ENCODE data around the gene CPEB1. TPM values are rescaled to one million over a fixed set of nuclear protein-coding genes. Genes with fewer than 3 reads are reported as not detected.

The CPEB1 gene
- total RNA-seq, 2 experiments from 2014 or later: 1.0 to 1.1 TPM

GRCh38 chr15:82575335-82575734, 71.8 kb downstream of the CPEB1 start:
- peaks cover 1% of the 10 kb centered on the region for H3K4me1 Mint-ChIP-seq
- H3K27ac Mint-ChIP-seq: no peak overlapping the region
- H3K36me3 Mint-ChIP-seq: no peaks in the 10 kb centered on the region
- DNase-seq: no peak
- no peaks in the 10 kb centered on the region for H3K9me3 Mint-ChIP-seq
- no peak overlapping the region for H3K4me3 Mint-ChIP-seq
- H3K27me3 Mint-ChIP-seq: peaks cover 6% of the 10 kb centered on the region

GRCh38 chr15:82572986-82573385, 74.2 kb downstream of the CPEB1 start:
- no peaks in the 10 kb centered on the region for H3K36me3 Mint-ChIP-seq
- H3K27ac Mint-ChIP-seq: no peak overlapping the region
- no peak overlapping the region for H3K4me3 Mint-ChIP-seq
- peaks cover 6% of the 10 kb centered on the region for H3K27me3 Mint-ChIP-seq
- H3K9me3 Mint-ChIP-seq: no peaks in the 10 kb centered on the region
- no peak for DNase-seq
- peaks cover 1% of the 10 kb centered on the region for H3K4me1 Mint-ChIP-seq

GRCh38 chr15:82572311-82572710, 74.9 kb downstream of the CPEB1 start:
- H3K9me3 Mint-ChIP-seq: no peaks in the 10 kb centered on the region
- no peak overlapping the region for H3K27ac Mint-ChIP-seq
- no peak overlapping the region for H3K4me3 Mint-ChIP-seq
- H3K27me3 Mint-ChIP-seq: peaks cover 6% of the 10 kb centered on the region
- H3K4me1 Mint-ChIP-seq: peaks cover 1% of the 10 kb centered on the region
- no peaks in the 10 kb centered on the region for H3K36me3 Mint-ChIP-seq
- DNase-seq: no peak

GRCh38 chr15:82571722-82572222, 75.4 kb downstream of the CPEB1 start:
- no peaks in the 10 kb centered on the region for H3K36me3 Mint-ChIP-seq
- DNase-seq: no peak
- no peak overlapping the region for H3K27ac Mint-ChIP-seq
- no peaks in the 10 kb centered on the region for H3K9me3 Mint-ChIP-seq
- peaks cover 1% of the 10 kb centered on the region for H3K4me1 Mint-ChIP-seq
- no peak overlapping the region for H3K4me3 Mint-ChIP-seq
- H3K27me3 Mint-ChIP-seq: peaks cover 6% of the 10 kb centered on the region

- Mint-ChIP-seq H3K27me3 (peaks cover 6% of the 10 kb centered on the region), H3K4me1 (peaks cover 1% of the 10 kb centered on the region), H3K9me3 (no peaks in the 10 kb centered on the region), H3K36me3 (no peaks in the 10 kb centered on the region), H3K27ac (no peak overlapping the region), H3K4me3 (no peak overlapping the region)
- no peak for DNase-seq
Measured at GRCh38 chr15:82570721-82571508, 76.2 kb downstream of the CPEB1 start.

GRCh38 chr15:82569834-82570233, 77.3 kb downstream of the CPEB1 start:
- no peak overlapping the region for H3K4me3 Mint-ChIP-seq
- H3K9me3 Mint-ChIP-seq: no peaks in the 10 kb centered on the region
- no peak for DNase-seq
- H3K4me1 Mint-ChIP-seq: peaks cover 1% of the 10 kb centered on the region
- H3K27ac Mint-ChIP-seq: no peak overlapping the region
- peaks cover 6% of the 10 kb centered on the region for H3K27me3 Mint-ChIP-seq
- no peaks in the 10 kb centered on the region for H3K36me3 Mint-ChIP-seq

GRCh38 chr15:82568986-82569385, 78.2 kb downstream of the CPEB1 start:
- Mint-ChIP-seq H3K4me1 (peaks cover 1% of the 10 kb centered on the region), H3K27me3 (peaks cover 6% of the 10 kb centered on the region), H3K27ac (no peak overlapping the region), H3K9me3 (no peaks in the 10 kb centered on the region), H3K4me3 (no peak overlapping the region), H3K36me3 (no peaks in the 10 kb centered on the region)
- no peak for DNase-seq

- Mint-ChIP-seq H3K4me1 (peaks cover 1% of the 10 kb centered on the region), H3K27me3 (peaks cover 6% of the 10 kb centered on the region), H3K36me3 (no peaks in the 10 kb centered on the region), H3K27ac (no peak overlapping the region), H3K9me3 (no peaks in the 10 kb centered on the region), H3K4me3 (no peak overlapping the region)
- no peak for DNase-seq
Measured at GRCh38 chr15:82567661-82568060, 79.5 kb downstream of the CPEB1 start.

- Mint-ChIP-seq H3K36me3 (no peaks in the 10 kb centered on the region), H3K27ac (no peak overlapping the region), H3K9me3 (no peaks in the 10 kb centered on the region), H3K27me3 (no peaks in the 10 kb centered on the region), H3K4me1 (no peaks in the 10 kb centered on the region), H3K4me3 (no peak overlapping the region)
- DNase-seq: no peak
Measured at GRCh38 chr15:82566690-82567089, 80.5 kb downstream of the CPEB1 start.

GRCh38 chr15:82558502-82558901, 88.7 kb downstream of the CPEB1 start:
- no peak for DNase-seq
- Mint-ChIP-seq H3K4me1 (no peaks in the 10 kb centered on the region), H3K27me3 (no peaks in the 10 kb centered on the region), H3K4me3 (no peak overlapping the region), H3K9me3 (no peaks in the 10 kb centered on the region), H3K27ac (no peak overlapping the region), H3K36me3 (no peaks in the 10 kb centered on the region)

GRCh38 chr15:82556315-82557035, 90.7 kb downstream of the CPEB1 start:
- no peaks in the 10 kb centered on the region for H3K36me3 Mint-ChIP-seq
- H3K4me1 Mint-ChIP-seq: no peaks in the 10 kb centered on the region
- no peaks in the 10 kb centered on the region for H3K27me3 Mint-ChIP-seq

GRCh38 chr15:82554849-82555248, 92.3 kb downstream of the CPEB1 start:
- Mint-ChIP-seq H3K27me3 (no peaks in the 10 kb centered on the region), H3K36me3 (no peaks in the 10 kb centered on the region), H3K4me3 (no peak overlapping the region), H3K4me1 (no peaks in the 10 kb centered on the region), H3K9me3 (no peaks in the 10 kb centered on the region), H3K27ac (no peak overlapping the region)
- no peak for DNase-seq

More at GRCh38 chr15:82556315-82557035, 90.7 kb downstream of the CPEB1 start:
- DNase-seq: no peak
- Mint-ChIP-seq H3K27ac (no peak overlapping the region), H3K9me3 (no peaks in the 10 kb centered on the region), H3K4me3 (no peak overlapping the region)

GRCh38 chr15:82554351-82554750, 92.8 kb downstream of the CPEB1 start:
- Mint-ChIP-seq H3K9me3 (no peaks in the 10 kb centered on the region), H3K4me1 (no peaks in the 10 kb centered on the region), H3K27me3 (no peaks in the 10 kb centered on the region), H3K36me3 (no peaks in the 10 kb centered on the region), H3K27ac (no peak overlapping the region), H3K4me3 (no peak overlapping the region)
- no peak for DNase-seq

- no peaks in the 10 kb centered on the region for H3K36me3 Mint-ChIP-seq
- H3K4me1 Mint-ChIP-seq: no peaks in the 10 kb centered on the region
- no peak for DNase-seq
- H3K27me3 Mint-ChIP-seq: no peaks in the 10 kb centered on the region
- no peak overlapping the region for H3K27ac Mint-ChIP-seq
- H3K9me3 Mint-ChIP-seq: no peaks in the 10 kb centered on the region
- no peak overlapping the region for H3K4me3 Mint-ChIP-seq
Measured at GRCh38 chr15:82553846-82554245, 93.3 kb downstream of the CPEB1 start.

GRCh38 chr15:82552861-82553260, 94.3 kb downstream of the CPEB1 start:
- Mint-ChIP-seq H3K27ac (no peak overlapping the region), H3K4me3 (no peak overlapping the region)

More at GRCh38 chr15:82552861-82553260, 94.3 kb downstream of the CPEB1 start:
- Mint-ChIP-seq H3K27me3 (no peaks in the 10 kb centered on the region), H3K4me1 (no peaks in the 10 kb centered on the region), H3K9me3 (no peaks in the 10 kb centered on the region), H3K36me3 (no peaks in the 10 kb centered on the region)
- no peak for DNase-seq
